HCT116 (cell line): ENCODE results near the gene MAP3K6. TPM values are rescaled to one million over a fixed set of nuclear protein-coding genes. Genes with fewer than 3 reads are reported as not detected.

Experiments used
- ATAC-seq: fragments of 200-7000 bp; cut with Tn5 transposase; 2 replicates; pipeline ENCODE4 v1.9.1; 2020; ENCODE audit warnings: mild to moderate bottlenecking, moderate library complexity
- BruUV-seq: library from RNA; stranded (reverse); fragments of 400-500 nt; replicated peaks from 2 replicates; lab custom pipeline; 2021; lab: Mats Ljungman, UMichigan
- CTCF ChIA-PET: fragments of 300-600 bp; sonication (Branson Sonifier 250); formaldehyde crosslinking; loops from one replicate; lab custom pipeline; 2021; ENCODE audit warnings: antibody characterized with exemption; lab: Charles Lee
- POLR2A ChIA-PET: fragments of 300-600, 350-600 bp; sonication (Branson Sonifier 250); formaldehyde crosslinking; loops from one replicate; lab custom pipeline; 2021; ENCODE audit warnings: antibody characterized with exemption; lab: Charles Lee
- RAD21 ChIA-PET, 2 experiments: fragments of 300-600 bp; sonication (Branson Sonifier 250); formaldehyde crosslinking; loops; one replicate each; lab custom pipeline; 2023; ENCODE audit warnings: low total read pairs in 2 of 2; ENCODE audit not compliant: uncharacterized antibody in 2 of 2, unreplicated experiment in 2 of 2, low non-redundant PET in 1 of 2; lab: Charles Lee
- DNase-seq: peaks from one replicate; pipeline ENCODE4 v3.0.0-alpha.2; 2010; ENCODE audit warnings: low read depth, low spot score
- H2AFZ ChIP-seq: fragments of 200-600 bp; shearing (Covaris generic), sonication (generic); 2 replicates; pipeline ENCODE4 v1.6.1; 2017; ENCODE audit warnings: low read depth, mixed run types, mixed read lengths, antibody characterized with exemption, low read length; ENCODE audit not compliant: poor library complexity, severe bottlenecking
- H3K27ac ChIP-seq: 2 replicates; pipeline ENCODE4 v1.5.1; 2012; ENCODE audit warnings: low read depth, low read length
- H3K27me3 ChIP-seq: fragments of 200-600 bp; sonication (generic); 2 replicates; pipeline ENCODE4 v1.6.1; 2016; ENCODE audit warnings: mixed run types, low read length, mixed read lengths; ENCODE audit not compliant: insufficient read depth
- H3K36me3 ChIP-seq, 2 experiments: fragments of 200-500 bp in 1 of 2; fragments of 200-600 bp in 1 of 2; sonication (Bioruptor generic) in 1 of 2; sonication (generic) in 1 of 2; 2 replicates each; pipeline versions ENCODE4 v1.5.1 to v1.6.1; 2014 to 2016; ENCODE audit warnings: low read length in 2 of 2, inconsistent platforms in 1 of 2, mixed read lengths in 1 of 2, mixed run types in 1 of 2; ENCODE audit not compliant: insufficient read depth in 2 of 2, control insufficient read depth in 1 of 2
- H3K4me1 ChIP-seq, 2 experiments: fragments of 200-600 bp in 1 of 2; sonication (generic) in 1 of 2; 2 replicates each; pipeline versions ENCODE4 v1.5.1 to v1.6.1; 2012 to 2017; ENCODE audit warnings: low read length in 2 of 2, inconsistent platforms in 1 of 2, mild to moderate bottlenecking in 1 of 2, mixed read lengths in 1 of 2, mixed run types in 1 of 2, moderate library complexity in 1 of 2; ENCODE audit not compliant: insufficient read depth in 2 of 2, control insufficient read depth in 1 of 2
- H3K4me2 ChIP-seq: fragments of 200-600 bp; sonication (generic); 2 replicates; pipeline ENCODE4 v1.6.1; 2017; ENCODE audit warnings: mixed run types, low read length, mixed read lengths
- H3K4me3 ChIP-seq, 2 experiments: fragments of 200-600 bp in 1 of 2; sonication (generic) in 1 of 2; replicated peaks in 1 of 2; 2 replicates each; pipeline ENCODE4 v1.5.1; 2011 to 2016; ENCODE audit warnings: low read length in 2 of 2, control low read depth in 1 of 2, low read depth in 1 of 2, mild to moderate bottlenecking in 1 of 2, mixed read lengths in 1 of 2, mixed run types in 1 of 2
- H3K79me2 ChIP-seq: fragments of 200-600 bp; sonication (generic); 2 replicates; pipeline ENCODE4 v1.6.1; 2017; ENCODE audit warnings: mild to moderate bottlenecking, mixed run types, low read length, moderate library complexity, mixed read lengths; ENCODE audit not compliant: insufficient read depth
- H3K9ac ChIP-seq: fragments of 200-600 bp; sonication (generic); 2 replicates; pipeline ENCODE4 v1.6.1; 2016; ENCODE audit warnings: low read length, mixed read lengths
- H3K9me2 ChIP-seq: fragments of 200-600 bp; sonication (generic), shearing (Covaris generic); 2 replicates; pipeline ENCODE4 v1.6.1; 2017; ENCODE audit warnings: mixed run types, mild to moderate bottlenecking, moderate library complexity; ENCODE audit not compliant: insufficient read depth
- H3K9me3 ChIP-seq, 2 experiments: fragments of 200-500 bp in 1 of 2; fragments of 200-600 bp in 1 of 2; sonication (Bioruptor generic) in 1 of 2; sonication (generic) in 1 of 2; 2 replicates each; pipeline ENCODE4 v1.6.1; 2014 to 2017; ENCODE audit warnings: low read length in 2 of 2, mixed read lengths in 2 of 2, inconsistent platforms in 1 of 2, low read depth in 1 of 2, mild to moderate bottlenecking in 1 of 2, mixed run types in 1 of 2, moderate library complexity in 1 of 2; ENCODE audit not compliant: control insufficient read depth in 1 of 2, insufficient read depth in 1 of 2
- H4K20me1 ChIP-seq: fragments of 200-600 bp; sonication (generic), shearing (Covaris generic); 2 replicates; pipeline ENCODE4 v1.6.1; 2017; ENCODE audit warnings: mixed run types, mild to moderate bottlenecking, moderate library complexity; ENCODE audit not compliant: insufficient read depth
- CEBPB ChIP-seq: IDR thresholded peaks from 2 replicates; pipeline ENCODE4 v1.6.1; 2012; ENCODE audit warnings: low read depth
- CTCF ChIP-seq, 3 experiments: fragments of 200-600 bp in 1 of 3; sonication (generic) in 1 of 3; IDR thresholded peaks in 2 of 3; conservative IDR thresholded peaks in 1 of 3; 2 replicates each; pipeline ENCODE4 v1.5.1; 2012 to 2017; ENCODE audit warnings: low read depth in 2 of 3, low read length in 2 of 3, antibody characterized with exemption in 1 of 3, borderline replicate concordance in 1 of 3, control low read depth in 1 of 3, mild to moderate bottlenecking in 1 of 3, mixed read lengths in 1 of 3, mixed run types in 1 of 3, moderate library complexity in 1 of 3; ENCODE audit not compliant: insufficient read depth in 1 of 3
- EZH2phosphoT487 ChIP-seq: fragments of 200-600 bp; IDR thresholded peaks from 2 replicates; pipeline ENCODE4 v1.6.1; 2018; ENCODE audit warnings: antibody characterized with exemption, borderline replicate concordance
- FOSL1 ChIP-seq: IDR thresholded peaks from 2 replicates; pipeline ENCODE4 v1.6.1; 2012; ENCODE audit warnings: low read depth
- MAX ChIP-seq: IDR thresholded peaks from 2 replicates; pipeline ENCODE4 v1.6.1; 2012
- YY1 ChIP-seq: IDR thresholded peaks from 2 replicates; pipeline ENCODE4 v1.6.1; 2011; ENCODE audit warnings: low read length, low read depth, moderate library complexity, mild to moderate bottlenecking; ENCODE audit not compliant: insufficient replicate concordance; ENCODE audit errors: extremely low read depth
- ZFX ChIP-seq: fragments of 450-650 bp; IDR thresholded peaks from 2 replicates; pipeline ENCODE4 v1.6.1; 2017
- intact Hi-C: fragments of 100-400 bp; cut with micrococcal nuclease; formaldehyde crosslinking; loops from 2 replicates; pipeline ENCODE4 v1.10.0; 2022
- total RNA-seq: library from RNA; stranded (reverse); gene quantifications from one replicate; pipeline ENCODE4 v1.2.1, GENCODE V29; 2021; ENCODE audit not compliant: unreplicated experiment
- TF ChIP-seq, protein P1 (sequence below): IDR thresholded peaks from 2 replicates; pipeline ENCODE4 v1.6.1; 2012; ENCODE audit warnings: low read depth

MAP3K6 gene
- total RNA-seq, 1 experiment from 2014 or later: 30.2 TPM

- no peak overlapping the region for H2AFZ ChIP-seq
- TF ChIP-seq YY1 (no peak), EZH2phosphoT487 (no peak), FOSL1 (no peak), CTCF (IDR thresholded peaks at IDR 0.05 in 2 of 3, conservative IDR thresholded peaks at IDR 0.05 in 1 of 3; ENCODE audit: borderline replicate concordance in 1 of 3, insufficient read depth in 1 of 3, low read depth in 2 of 3, low read length in 2 of 3) (peak; percentile 80 to 94 (median 85)), ZFX (peak; percentile 37; the same call in 1 of the 2 replicates), CEBPB (no peak), MAX (no peak)
- TF ChIP-seq, protein P1, sequence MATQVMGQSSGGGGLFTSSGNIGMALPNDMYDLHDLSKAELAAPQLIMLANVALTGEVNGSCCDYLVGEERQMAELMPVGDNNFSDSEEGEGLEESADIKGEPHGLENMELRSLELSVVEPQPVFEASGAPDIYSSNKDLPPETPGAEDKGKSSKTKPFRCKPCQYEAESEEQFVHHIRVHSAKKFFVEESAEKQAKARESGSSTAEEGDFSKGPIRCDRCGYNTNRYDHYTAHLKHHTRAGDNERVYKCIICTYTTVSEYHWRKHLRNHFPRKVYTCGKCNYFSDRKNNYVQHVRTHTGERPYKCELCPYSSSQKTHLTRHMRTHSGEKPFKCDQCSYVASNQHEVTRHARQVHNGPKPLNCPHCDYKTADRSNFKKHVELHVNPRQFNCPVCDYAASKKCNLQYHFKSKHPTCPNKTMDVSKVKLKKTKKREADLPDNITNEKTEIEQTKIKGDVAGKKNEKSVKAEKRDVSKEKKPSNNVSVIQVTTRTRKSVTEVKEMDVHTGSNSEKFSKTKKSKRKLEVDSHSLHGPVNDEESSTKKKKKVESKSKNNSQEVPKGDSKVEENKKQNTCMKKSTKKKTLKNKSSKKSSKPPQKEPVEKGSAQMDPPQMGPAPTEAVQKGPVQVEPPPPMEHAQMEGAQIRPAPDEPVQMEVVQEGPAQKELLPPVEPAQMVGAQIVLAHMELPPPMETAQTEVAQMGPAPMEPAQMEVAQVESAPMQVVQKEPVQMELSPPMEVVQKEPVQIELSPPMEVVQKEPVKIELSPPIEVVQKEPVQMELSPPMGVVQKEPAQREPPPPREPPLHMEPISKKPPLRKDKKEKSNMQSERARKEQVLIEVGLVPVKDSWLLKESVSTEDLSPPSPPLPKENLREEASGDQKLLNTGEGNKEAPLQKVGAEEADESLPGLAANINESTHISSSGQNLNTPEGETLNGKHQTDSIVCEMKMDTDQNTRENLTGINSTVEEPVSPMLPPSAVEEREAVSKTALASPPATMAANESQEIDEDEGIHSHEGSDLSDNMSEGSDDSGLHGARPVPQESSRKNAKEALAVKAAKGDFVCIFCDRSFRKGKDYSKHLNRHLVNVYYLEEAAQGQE: no peak
- TF ChIP-seq, all 23 proteins: peak for 2
- no peak overlapping the region for H3K4me3 ChIP-seq
- BruUV-seq: no TSS peak
- H3K27ac ChIP-seq: peak overlapping the region; percentile 39; the same call in 1 of the 2 replicates
- DNase-seq: no peak
- ChIA-PET POLR2A (interaction anchor here (1.5 kb wide), 1 partner anchor 9 kb away, joined by 3 read pairs; no protein-coding TSS in a partner anchor), CTCF (interaction anchor here (1.0 to 2.5 kb wide), 6 partner anchors 8 to 313 kb away, joined by 3 to 25 read pairs (median 5); partner anchors contain the start of genes MAP3K6 and SYTL1), RAD21 (interaction anchor here (0.6 to 1.5 kb wide), 5 partner anchors 11 to 38 kb away, joined by 3 to 5 read pairs (median 3); partner anchors contain the start of gene SYTL1 (in 1 of the 2))
- H3K27me3 ChIP-seq: no peaks in the 10 kb centered on the region
- H3K4me1 ChIP-seq: peaks cover 7 to 11% of the 10 kb centered on the region in 2 experiments; a peak in 3 of 4 replicates
- no peak overlapping the region for H3K4me2 ChIP-seq
- peak; percentile 87 for ATAC-seq
- no peaks in the 10 kb centered on the region for H3K9me2 ChIP-seq
- intact Hi-C loops: loop anchor here (1.0 kb wide), 1 partner anchor 31 kb away; no protein-coding TSS in a partner anchor
- no peak overlapping the region for H3K9ac ChIP-seq
- H3K9me3 ChIP-seq: no peaks in the 10 kb centered on the region
- no peaks in the 10 kb centered on the region for H4K20me1 ChIP-seq
- H3K36me3 ChIP-seq: peaks cover 0 to 7% of the 10 kb centered on the region in 2 experiments; a peak in 1 of 4 replicates
- no peaks in the 10 kb centered on the region for H3K79me2 ChIP-seq
Measured at GRCh38 chr1:27357281-27358037, 9.3 kb downstream of the MAP3K6 start.
